HL-60 (cell line): ENCODE data around the gene TGFA.
A peak's percentile ranks its signal among the peaks of the same experiment; 100 is the strongest.

ENCODE experiments used
- DNase-seq, 2 experiments: peaks; one replicate each; pipeline ENCODE4 v3.0.0-alpha.2; 2010 to 2020; ENCODE audit warnings: low read depth in 1 of 2, low spot score in 1 of 2
- H3K27ac ChIP-seq: fragments of 250-450 bp; sonication (Bioruptor Pico); replicated peaks from 2 replicates; pipeline ENCODE4 v1.5.1; 2020; ENCODE audit warnings: mild to moderate bottlenecking, moderate library complexity
- H3K27me3 ChIP-seq: fragments of 250-450 bp; sonication (Bioruptor Pico); 2 replicates; pipeline ENCODE4 v1.5.1; 2021; ENCODE audit warnings: mild to moderate bottlenecking, moderate library complexity; ENCODE audit not compliant: insufficient read depth, poor library complexity, severe bottlenecking
- H3K4me3 ChIP-seq: replicated peaks from 2 replicates; pipeline ENCODE4 v1.5.1; 2011; ENCODE audit warnings: mild to moderate bottlenecking, control low read depth, low read length; ENCODE audit not compliant: insufficient read depth
- GABPA ChIP-seq: IDR thresholded peaks from 2 replicates; pipeline ENCODE4 v1.6.1; 2012; ENCODE audit warnings: low read depth
- POLR2AphosphoS5 ChIP-seq: IDR thresholded peaks from 2 replicates; pipeline ENCODE4 v1.6.1; 2012; ENCODE audit warnings: low read depth
- REST ChIP-seq: IDR thresholded peaks from 2 replicates; pipeline ENCODE4 v1.6.1; 2012; ENCODE audit warnings: low read depth; ENCODE audit not compliant: insufficient replicate concordance
- SPI1 ChIP-seq: IDR thresholded peaks from 2 replicates; pipeline ENCODE4 v1.6.1; 2012; ENCODE audit warnings: low read depth, mild to moderate bottlenecking, borderline replicate concordance
- TF ChIP-seq, protein P1 (sequence below): IDR thresholded peaks from one replicate; pipeline ENCODE4 v1.5.1; 2011; ENCODE audit warnings: low read length, control low read depth, inconsistent platforms; ENCODE audit not compliant: insufficient read depth

TGFA gene

GRCh38 chr2:70473101-70473722 lies 80.4 kb downstream of the TGFA start:
- no peak for TF ChIP-seq SPI1
- TF ChIP-seq, protein P1, sequence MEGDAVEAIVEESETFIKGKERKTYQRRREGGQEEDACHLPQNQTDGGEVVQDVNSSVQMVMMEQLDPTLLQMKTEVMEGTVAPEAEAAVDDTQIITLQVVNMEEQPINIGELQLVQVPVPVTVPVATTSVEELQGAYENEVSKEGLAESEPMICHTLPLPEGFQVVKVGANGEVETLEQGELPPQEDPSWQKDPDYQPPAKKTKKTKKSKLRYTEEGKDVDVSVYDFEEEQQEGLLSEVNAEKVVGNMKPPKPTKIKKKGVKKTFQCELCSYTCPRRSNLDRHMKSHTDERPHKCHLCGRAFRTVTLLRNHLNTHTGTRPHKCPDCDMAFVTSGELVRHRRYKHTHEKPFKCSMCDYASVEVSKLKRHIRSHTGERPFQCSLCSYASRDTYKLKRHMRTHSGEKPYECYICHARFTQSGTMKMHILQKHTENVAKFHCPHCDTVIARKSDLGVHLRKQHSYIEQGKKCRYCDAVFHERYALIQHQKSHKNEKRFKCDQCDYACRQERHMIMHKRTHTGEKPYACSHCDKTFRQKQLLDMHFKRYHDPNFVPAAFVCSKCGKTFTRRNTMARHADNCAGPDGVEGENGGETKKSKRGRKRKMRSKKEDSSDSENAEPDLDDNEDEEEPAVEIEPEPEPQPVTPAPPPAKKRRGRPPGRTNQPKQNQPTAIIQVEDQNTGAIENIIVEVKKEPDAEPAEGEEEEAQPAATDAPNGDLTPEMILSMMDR: no peak
- no peak for TF ChIP-seq REST
- no peak for TF ChIP-seq GABPA
- no peak for TF ChIP-seq POLR2AphosphoS5
- Histone ChIP-seq H3K4me3 (no peak overlapping the region), H3K27ac (peak overlapping the region; percentile 17), H3K27me3 (no peaks in the 10 kb centered on the region)
- peak in 1 of 2 experiments; percentile 43 for DNase-seq

DNA sequence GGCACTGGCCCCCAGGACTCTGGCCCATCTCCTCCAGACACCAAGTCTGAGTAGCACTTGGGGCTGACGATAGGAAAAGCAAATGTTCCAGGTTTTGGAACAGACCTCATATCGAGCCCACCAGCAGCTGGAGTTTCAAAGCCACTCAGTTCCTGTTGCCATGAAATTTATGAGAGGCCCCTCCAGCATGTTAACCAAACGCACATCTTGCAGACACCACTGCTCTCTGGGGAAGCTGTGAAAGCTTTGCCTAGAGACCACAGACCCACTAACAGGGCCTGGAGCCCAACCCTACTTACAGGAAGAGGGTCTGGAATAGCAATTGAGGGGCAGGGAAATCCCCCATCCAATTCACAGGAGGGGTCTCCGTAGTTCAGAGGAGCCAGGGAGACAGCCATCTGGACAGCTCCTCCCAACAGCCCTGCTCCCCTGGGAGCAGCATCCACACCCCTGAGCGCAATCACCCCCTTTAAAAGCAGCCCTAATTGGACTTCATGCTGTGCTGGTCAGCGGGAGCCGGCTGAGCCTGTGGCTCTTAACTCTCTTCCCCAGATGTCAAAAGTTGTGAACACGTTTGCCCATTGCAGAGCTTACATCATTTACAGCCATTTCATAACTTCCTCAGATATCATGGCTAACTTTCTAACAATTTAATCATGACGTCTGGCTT lies 81.3 kb downstream of the TGFA start:
- Histone ChIP-seq H3K27me3 (no peaks in the 10 kb centered on the region), H3K4me3 (no peak overlapping the region), H3K27ac (peak overlapping the region; percentile 53)
- DNase-seq: peak; percentile 50 to 71
- TF ChIP-seq, protein P1: no peak
- TF ChIP-seq POLR2AphosphoS5 (0 out of 2 replicates have a peak, but pooled peaks have one; percentile 25), SPI1 (no peak)

- DNase-seq: peak; percentile 56 to 65
- Histone ChIP-seq H3K27me3 (no peaks in the 10 kb centered on the region), H3K27ac (peak overlapping the region; percentile 16; the same call in 1 of the 2 replicates), H3K4me3 (no peak overlapping the region)
- TF ChIP-seq POLR2AphosphoS5 (no peak), REST (no peak), SPI1 (peak; percentile 41; the same call in 1 of the 2 replicates)
- TF ChIP-seq, protein P1: no peak
Observed at GRCh38 chr2:70471129-70471528, 82.5 kb downstream of the TGFA start.
